Myocyte (in vitro differentiated cells): ENCODE measurements around the gene HNRNPAB. TPM values are rescaled to one million over a fixed set of nuclear protein-coding genes. Genes with fewer than 3 reads are reported as not detected.

ENCODE experiments used
- DNase-seq: peaks from one replicate; pipeline ENCODE4 v3.0.0-alpha.2; 2012; ENCODE audit warnings: low read depth
- total RNA-seq: library from RNA; depleted of rRNA; stranded (reverse); fragments of >200 nt; gene quantifications from 2 replicates; pipeline ENCODE4 v1.2.3, GENCODE V29; 2014

Gene HNRNPAB
- total RNA-seq, 1 donor from 2014 or later, result 88.0 TPM

DNA sequence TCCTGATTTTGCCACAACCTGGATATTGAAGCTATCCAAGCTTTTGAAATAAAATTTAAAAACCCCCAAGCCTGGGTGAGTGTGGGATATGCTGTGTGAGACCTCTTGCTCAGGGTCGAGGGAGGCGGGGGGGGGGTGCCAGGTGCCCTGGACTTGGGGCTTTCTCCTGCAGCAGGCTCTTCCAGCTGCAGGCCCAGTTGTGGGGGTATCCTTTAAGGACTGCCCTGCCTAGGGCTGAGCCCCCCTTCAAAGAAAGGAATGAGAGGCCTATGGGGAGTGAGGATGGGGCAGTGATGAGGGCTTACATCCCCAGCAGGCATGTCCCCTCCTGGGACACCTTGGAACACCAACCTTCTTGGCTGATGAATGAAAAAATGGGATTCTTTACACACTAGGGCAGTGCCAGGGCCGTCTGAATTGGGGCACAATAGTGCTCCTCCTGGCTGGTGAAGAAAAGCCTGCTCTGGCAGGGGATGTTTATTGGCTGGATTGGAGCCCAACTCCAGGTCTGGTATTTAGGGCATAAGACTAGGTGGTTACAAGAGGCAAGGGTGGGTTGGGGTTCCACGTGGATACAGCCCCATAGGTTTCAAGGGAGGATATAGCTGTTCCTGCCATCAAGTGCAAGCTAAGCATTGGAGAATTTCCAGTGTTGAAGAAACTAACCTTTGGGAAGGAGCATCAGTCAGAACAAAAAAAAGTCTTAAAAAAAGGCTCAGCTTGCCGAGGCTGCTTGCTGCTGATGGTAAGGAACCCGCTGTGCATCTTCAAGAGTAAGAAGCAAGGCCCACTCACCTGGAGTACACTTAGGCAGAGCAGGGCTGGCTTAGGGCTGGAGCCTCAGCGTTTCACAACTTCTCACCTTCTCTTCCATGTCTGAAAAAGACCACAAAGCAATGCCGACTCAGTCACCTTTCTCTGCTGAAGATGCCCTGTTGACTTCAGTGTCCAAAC, 7.0 kb downstream of the HNRNPAB start:
- no peak for DNase-seq

DNA sequence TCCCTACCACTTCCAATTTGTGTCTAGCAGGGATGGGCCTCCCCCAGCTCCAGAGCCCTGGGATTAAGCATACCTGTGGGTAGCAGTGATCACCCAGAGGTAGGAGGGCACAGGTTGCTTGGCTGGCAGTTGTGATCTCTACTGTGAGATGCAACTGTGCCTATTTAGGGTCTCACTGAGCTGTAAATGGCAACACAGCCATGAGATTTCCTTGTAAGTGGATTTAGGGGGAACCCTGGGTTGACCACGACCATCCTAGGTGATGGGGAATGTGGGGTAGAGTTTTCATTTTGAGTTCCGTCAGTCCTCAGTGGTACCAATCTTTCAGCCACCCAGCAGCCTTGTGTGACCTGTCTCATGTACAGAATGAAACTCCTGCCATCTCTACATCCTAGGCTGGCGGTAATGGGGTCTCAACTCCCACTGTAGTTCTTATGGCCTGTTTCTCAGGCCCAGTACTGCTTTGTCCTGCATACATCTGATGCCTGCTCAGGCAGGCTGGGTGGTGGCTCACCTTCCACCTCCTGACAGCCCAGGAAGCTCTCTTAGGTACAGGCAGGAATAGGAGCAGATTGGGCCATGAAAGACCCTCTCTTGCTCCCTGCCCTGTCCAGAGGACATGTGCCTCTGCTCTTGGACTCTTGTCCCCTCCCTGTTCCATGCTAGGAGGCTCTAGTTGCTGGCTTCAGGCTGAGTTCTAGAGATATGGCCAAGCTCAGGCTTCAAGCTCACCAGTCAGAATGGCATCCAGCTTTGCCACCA, 8.1 kb downstream of the HNRNPAB start:
- no peak for DNase-seq

DNA sequence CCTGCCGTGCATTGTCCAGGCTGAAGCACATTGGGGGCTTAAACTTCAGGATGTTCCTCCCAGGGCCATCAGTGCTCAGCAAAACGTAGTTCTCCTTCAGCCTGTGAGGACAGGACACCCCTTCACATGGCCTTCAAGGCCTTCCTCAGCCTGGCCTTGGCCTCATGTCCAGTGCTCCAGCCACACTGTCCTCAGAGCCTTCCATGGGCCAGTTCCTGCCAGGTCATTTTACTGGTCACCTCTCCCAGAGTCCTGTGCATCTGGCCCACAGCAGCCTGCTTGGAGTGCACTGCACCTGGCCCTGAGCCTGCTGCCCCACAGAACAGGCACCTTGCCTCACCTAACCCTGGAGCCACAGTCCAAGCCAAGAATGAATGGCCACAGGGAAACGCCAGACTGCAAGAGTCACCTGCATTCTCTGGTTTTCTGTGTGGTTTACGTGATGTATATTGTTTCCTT, 8.7 kb downstream of the HNRNPAB start:
- DNase-seq, result no peak

DNA sequence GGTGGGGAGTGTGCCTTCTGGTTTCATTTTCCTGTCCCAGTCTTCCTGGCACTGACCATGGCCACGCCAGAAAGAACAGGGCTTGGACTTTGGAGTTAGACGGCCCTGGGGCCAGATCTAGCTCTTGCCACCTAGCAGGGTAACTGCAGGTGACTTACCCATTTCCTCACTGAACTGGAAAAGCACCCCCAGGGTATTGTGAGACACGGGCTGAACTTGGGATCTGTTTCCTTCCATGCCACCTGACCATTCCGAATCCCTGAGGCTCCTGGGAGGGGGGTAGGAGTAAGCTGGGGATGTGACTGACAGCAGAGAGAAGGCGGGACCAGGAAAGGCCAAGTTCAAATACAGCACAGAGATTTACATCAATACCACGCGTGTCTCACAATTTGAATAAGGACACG, 9.4 kb downstream of the HNRNPAB start:
- no peak for DNase-seq

DNA sequence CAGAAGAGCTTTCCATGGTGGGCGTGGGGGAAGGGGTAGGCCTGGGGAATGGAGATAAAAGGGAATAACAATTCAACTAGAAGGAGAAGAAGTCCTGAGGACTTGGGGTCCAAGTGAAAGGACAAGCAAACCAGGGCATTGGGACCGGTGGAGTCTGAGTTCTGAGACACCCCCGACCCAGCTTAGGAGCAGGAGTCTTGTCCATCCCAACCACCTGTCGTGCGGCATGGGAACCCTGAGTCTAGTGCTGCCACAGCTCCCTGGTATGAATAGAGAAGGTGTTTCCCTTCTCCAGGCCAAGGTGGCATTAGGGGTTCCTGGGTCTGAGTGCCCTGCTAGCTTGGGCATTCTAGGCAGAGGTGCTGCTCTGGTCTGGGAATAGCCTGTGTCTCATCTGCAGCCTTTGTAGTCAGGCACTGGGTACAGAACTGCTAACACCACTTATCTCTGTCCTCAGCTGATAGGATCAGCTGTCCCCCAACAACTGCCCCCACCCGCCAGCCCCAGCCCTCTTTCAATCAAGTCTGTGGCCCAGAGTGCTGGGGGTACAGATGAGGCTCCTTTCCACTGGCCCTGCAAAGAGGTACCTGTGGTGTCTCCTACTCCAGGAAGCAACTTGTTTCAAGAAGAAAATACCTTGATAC, 9.9 kb downstream of the HNRNPAB start:
- DNase-seq, result no peak

DNA sequence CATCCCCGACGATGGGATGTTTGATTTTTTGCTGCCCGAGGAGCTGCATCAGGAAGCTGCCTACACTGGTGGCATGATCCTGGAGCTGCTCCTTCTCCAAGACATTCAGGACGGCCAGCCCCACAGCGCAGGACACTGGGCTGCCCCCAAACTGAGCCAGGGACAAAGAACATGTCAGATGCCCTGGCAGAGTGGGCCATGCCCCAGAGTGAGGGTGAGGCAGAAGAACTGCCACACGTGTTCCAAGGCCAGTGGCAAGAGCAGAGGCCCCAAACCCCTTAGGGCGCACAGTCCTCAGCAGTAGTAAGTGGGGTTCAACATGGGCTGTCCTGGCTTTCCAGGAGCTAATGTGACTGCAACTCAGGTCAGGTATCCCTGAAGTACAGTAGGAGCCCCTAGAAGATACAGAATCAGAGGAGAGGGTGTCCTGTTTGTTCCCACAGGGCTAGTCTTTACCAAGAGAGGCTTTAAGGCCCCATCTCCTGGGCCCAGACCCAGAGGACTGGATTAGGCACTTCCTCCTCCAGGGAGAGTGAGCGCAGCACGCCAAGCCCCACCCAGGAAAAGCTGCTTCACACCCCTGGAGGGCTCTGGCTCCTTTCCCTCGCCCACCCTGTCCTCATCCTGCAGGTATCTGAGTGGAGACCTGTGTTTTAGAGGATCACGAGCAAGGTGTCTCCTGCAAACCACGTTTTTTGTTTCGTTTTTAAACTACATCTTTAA, 11.1 kb downstream of the HNRNPAB start:
- no peak for DNase-seq

DNA sequence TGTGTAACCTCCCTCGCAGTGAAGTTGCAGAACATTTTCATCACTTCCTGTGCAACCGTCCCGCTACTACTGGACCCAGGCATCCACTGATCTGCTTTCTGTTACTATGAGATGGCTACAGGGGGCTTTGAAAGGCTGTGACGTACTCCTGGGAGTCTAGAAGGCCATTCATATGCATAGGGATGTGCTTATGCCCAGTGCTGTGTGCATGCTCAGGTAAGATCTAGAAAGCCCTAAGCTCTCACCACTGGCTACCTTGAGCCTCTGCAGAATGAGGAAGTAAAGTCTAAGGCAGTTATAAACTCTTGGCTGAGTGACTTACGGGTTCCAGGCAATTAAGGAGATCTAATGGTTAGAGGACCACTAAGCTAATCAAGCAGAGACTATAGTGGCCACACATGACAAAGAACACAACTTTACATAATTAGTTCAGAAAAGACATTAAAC, 11.8 kb downstream of the HNRNPAB start:
- no peak for DNase-seq

DNA sequence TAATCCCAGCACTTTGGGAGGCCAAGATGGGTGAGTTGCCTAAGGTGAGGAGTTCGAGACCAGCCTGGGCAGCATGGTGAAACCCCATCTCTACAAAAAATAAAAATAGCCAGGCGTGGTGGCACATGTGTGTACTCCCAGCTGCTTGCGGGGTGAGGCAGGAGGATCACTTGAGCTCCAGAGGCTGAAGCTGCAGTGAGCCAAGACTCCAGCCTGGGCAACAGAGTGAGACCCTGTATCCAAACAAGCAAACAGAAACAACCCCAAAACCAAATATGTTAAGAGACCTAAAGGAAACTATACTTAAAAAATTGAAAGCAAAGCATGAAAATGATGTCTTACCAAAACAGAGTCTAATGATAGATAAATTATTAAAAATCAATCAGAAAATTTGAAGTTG, 12.4 kb downstream of the HNRNPAB start:
- peak; percentile 29 for DNase-seq

DNA sequence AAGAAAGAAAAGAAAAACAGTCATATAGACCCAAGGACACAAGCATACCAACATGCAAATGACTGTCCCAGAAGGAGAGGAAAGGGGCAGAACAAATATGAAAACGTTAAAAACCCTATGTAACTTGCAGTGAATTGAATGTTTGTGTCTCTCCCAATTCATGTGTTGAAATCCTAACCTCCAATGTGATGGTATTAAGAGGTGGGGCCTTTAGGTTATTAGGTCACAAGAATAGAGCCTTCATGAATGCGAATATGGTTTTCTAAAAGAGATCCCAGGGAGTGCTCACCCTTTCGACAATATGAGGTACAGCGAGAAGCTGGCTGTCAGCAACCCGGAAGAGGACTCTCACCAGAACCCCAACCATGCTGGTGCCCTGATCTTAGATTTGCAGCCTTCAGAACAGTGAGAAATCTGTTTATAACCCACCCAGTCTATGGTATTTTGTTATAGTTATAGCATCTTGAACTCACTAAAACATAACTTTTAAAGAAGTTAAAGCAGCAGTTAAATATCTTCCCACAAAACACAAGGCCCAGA, 14.0 kb downstream of the HNRNPAB start:
- no peak for DNase-seq

DNA sequence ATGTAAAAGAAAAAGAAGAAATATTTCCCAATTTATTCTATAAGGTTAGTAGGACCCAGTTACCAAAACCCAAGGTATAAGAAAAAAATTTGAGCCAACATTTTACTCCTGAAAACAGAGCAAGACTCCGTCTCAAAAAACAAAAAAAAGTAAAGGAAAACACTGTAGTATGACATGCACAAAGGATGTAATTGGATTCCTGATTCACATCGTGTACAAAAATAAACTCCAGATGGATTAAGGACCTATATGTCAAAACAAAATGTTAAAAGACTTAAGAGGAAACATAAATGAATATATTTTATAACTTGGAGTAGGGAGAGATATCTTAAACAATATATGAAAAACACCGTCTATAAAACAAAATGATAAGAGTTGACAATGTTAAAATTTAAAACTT, 14.5 kb downstream of the HNRNPAB start:
- no peak for DNase-seq

DNA sequence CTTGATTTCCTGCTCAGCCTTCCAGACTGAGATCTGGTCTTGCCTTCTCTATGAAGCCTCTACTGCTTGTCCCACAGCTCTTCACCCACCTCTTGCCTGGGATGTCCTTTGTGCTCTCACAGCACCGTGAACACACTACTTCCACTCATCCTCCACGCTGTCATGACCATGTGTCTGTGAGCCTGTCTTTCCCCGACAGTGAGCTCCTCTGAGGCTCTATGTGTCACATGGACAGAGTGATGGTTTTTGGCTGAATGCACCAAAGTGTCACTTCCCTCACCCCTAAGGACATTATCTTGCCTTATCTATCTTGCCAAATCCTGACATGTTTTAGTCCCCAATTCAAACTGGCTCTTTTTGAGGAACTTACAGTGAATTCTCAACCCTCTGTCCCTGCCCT, 16.9 kb downstream of the HNRNPAB start:
- no peak for DNase-seq

DNA sequence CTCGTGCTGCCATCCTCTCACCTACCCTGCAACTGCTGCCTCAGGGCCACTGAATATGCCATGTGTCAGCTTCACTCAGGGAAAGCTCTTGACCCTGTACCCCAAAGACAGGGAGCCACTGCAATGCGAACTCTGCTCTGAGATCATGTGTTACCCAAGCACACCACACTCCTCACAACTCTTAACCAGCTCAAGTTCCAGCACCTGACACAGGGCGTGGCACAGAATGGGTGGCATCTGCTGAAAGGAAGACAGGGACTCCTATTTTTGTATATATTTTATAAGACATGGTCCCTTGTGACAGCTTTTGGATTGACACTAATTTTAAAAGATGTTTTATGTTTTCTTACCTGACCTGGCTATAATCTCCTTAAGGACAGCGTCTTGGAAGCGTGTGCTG, 17.5 kb downstream of the HNRNPAB start:
- peak; percentile 80 for DNase-seq

DNA sequence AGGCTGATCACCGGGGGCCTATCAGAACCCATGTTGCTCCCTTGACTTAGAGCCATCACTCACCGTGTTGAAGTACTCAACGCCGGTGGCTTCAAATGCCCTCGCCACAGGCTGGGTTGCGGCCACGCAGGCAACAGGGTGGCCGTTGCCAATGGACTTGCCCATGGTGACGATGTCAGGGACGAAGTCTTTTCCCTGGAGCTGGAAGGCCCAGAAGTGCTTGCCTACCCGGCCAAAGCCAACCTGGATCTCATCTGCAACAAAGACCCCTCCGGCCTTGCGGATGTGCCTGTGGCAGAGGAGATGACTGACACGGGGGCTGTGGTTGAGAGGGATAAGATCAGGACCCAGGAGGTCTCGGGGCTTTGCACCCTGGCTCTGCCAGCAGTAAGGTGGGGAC, 18.0 kb downstream of the HNRNPAB start:
- DNase-seq, result no peak

DNA sequence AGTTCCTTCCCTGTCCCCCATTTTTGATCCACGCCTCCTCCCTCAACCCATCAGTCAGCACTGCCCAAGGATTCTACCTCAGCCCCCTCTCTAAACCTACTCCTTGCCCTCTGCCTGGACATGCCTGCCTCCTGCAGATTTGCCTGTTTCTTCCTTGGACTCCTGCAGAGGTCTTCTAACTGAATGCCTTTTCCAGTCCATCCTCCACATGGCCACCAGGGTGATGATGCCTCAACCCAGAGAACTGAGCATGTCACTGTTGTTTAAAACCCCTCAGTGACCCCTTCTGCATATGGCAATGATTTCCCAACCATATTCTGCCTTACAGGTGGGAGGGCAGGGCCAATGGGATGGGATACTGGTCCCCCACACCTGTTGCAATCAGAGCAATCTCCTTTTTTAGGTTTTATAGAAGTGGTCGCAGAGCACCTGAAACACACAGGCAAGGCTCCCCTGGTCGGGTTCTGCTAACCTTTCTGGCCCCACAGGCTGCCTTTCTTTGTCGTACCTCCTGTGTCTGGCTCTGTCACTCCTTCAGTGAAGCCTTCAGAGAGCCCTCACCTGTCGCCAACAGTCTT, 19.0 kb downstream of the HNRNPAB start:
- no peak for DNase-seq

DNA sequence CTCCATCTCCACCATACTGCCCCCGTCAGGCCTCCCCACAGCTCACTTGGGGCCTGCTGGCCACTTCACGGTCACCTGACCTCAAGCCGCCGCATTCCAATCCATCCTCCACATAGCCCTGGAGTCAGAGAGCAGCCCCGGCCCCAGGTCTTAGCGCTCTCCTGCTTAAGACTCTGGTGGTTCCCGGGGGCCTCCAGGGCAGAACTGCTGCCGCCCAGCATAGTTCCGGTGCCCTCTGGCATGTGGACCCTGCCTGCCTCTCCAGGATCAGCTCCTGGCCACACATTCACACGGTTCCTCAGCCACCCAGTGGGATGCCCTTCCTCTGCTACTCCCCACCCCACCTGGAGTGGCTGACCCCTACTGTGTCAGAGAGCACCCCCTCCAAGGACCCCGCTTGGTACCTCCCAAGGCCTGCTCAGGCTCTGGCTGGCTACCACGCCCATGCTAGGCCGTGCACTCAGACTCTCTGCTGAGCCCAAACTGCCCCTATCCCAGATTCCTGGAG, 19.5 kb downstream of the HNRNPAB start:
- DNase-seq, result no peak

DNA sequence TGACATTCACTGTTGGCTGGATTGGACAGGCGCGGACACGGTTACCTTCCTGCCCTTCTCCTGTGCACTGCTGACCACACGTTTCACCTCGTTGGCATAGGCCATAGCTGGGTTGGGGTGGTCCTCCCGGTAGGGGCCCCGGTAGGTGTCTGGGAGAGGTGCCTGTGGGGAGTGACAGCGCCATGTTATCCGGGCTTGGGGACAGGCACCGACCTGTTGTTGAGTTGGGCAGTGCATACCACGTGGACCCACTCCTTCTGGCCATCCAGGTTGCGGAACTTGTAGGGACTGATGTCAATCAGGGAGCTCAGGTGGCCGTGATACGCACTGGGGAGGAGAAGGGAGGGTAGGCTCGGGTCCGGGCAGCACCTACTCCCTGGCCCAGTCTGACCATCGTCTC, 20.1 kb downstream of the HNRNPAB start:
- no peak for DNase-seq

DNA sequence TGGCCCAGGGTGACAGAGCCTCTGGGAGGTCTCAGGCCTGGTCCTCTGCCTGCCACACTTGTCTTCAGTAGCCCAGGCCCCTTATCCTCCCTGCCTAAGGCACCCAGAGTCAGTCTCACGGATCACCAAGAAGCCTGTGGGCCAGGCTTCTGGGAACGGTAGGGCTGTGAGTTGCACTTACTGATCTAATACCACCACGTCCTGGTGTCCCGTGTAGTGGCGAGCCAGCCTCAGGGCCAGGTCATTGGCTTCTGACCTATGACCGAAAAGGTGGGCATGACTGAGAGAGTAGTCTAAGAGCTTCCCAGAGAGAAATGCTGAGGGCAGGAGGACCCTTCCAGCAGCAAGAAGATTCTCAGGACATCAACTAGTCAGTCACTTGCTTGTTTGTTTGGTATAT, 20.8 kb downstream of the HNRNPAB start:
- no peak for DNase-seq

DNA sequence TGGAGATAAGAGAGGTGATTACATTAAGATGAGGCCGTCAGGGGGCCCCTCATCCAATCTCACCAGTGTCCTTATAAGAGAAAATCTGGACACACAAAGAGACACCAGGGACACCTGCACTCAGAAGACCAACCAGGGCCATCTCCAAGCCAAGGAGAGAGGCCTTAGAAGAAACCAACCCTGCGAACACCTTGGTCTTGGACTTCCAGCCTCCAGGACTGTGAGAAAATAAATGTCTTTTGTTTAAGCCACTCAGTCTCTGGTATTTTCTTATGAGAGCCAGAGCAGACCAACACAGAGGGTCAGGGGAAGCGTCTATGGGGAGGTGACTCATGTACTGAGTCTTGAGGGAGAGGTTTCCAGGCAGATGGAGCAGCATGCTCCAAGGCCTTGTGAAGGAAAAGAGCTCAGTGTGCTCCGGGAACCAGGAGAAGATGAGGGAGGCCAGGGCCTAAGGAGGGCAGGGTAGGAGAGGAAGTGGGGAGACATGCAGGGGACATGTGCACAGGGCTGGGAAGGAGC, 22.9 kb downstream of the HNRNPAB start:
- no peak for DNase-seq

DNA sequence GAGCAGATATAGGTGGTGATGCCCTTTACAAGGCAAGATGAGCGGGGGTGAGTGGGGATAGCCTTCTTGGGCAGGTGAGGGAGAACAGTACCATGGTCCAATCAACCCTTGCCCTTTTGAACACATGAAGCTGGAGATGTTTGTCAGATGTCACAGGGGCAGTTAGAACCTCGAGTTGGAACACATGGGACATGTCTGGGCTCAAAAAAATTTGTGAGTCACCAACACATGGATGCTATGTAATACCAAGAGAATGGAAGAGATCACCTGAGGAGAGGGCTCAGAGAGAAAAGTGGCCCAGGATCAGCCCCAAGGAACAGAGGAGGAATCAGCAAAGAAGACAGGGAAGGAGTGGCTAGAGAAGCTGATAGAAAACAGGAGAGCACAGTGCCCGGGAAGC, 23.6 kb downstream of the HNRNPAB start:
- DNase-seq, result no peak

DNA sequence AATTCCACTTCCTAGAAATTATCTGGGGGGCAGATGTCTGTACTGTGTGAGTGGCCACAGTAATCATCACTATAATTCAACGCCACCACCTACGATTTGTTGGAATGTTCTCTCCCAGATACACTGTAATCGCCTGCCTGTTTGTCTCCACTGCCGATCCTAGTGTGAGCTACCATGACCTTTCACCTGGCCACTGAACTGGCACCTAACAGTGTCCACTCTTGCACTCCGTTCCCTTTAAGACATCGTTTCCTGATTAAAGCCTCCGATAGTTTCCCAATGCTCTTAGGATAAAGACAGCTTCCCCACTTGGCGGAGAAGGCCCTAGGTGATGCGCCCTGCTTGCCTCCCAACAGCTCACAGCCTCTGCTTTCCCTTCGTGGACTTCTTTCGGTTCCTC, 24.3 kb downstream of the HNRNPAB start:
- DNase-seq, result no peak
